GM23248 (cell line): Measurements from ENCODE around the gene TNIK. TPM values are rescaled to one million over a fixed set of nuclear protein-coding genes. Genes with fewer than 3 reads are reported as not detected.

Source experiments
- DNase-seq: peaks from one replicate; pipeline ENCODE4 v3.0.0-alpha.2; 2015
- H2AFZ ChIP-seq: fragments of 200-600 bp; sonication (generic); 2 replicates; pipeline ENCODE4 v1.6.1; 2016; ENCODE audit warnings: antibody characterized with exemption
- H3F3A ChIP-seq: fragments of 200-600 bp; sonication (generic); 2 replicates; pipeline ENCODE4 v1.6.1; 2016; ENCODE audit warnings: mild to moderate bottlenecking, antibody characterized with exemption, mixed run types; ENCODE audit not compliant: insufficient read depth
- H3K27ac ChIP-seq: fragments of 200-600 bp; sonication (generic); 2 replicates; pipeline ENCODE4 v1.5.1; 2016; ENCODE audit warnings: mild to moderate bottlenecking
- H3K27me3 ChIP-seq: fragments of 200-600 bp; sonication (generic); replicated peaks from 2 replicates; pipeline ENCODE4 v1.6.1; 2016; ENCODE audit warnings: mild to moderate bottlenecking; ENCODE audit not compliant: insufficient read depth
- H3K36me3 ChIP-seq: fragments of 200-600 bp; sonication (generic); 2 replicates; pipeline ENCODE4 v1.6.1; 2016; ENCODE audit warnings: low read depth, mild to moderate bottlenecking
- H3K4me1 ChIP-seq: fragments of 200-600 bp; sonication (generic); 2 replicates; pipeline ENCODE4 v1.6.1; 2016; ENCODE audit warnings: mild to moderate bottlenecking; ENCODE audit not compliant: insufficient read depth
- H3K4me2 ChIP-seq: fragments of 200-600 bp; sonication (generic); one replicate; pipeline ENCODE4 v1.6.1; 2016; ENCODE audit warnings: mild to moderate bottlenecking; ENCODE audit not compliant: unreplicated experiment
- H3K4me3 ChIP-seq: fragments of 200-600 bp; sonication (generic); 2 replicates; pipeline ENCODE4 v1.5.1; 2016; ENCODE audit warnings: mild to moderate bottlenecking
- H3K79me2 ChIP-seq: fragments of 200-600 bp; sonication (generic); 2 replicates; pipeline ENCODE4 v1.6.1; 2016; ENCODE audit warnings: mild to moderate bottlenecking; ENCODE audit not compliant: insufficient read depth
- H3K9ac ChIP-seq: fragments of 200-600 bp; sonication (generic); 2 replicates; pipeline ENCODE4 v1.6.1; 2016; ENCODE audit warnings: mild to moderate bottlenecking
- H3K9me2 ChIP-seq: fragments of 200-600 bp; sonication (generic); 2 replicates; pipeline ENCODE4 v1.6.1; 2016; ENCODE audit warnings: mixed run types, mild to moderate bottlenecking, moderate library complexity; ENCODE audit not compliant: insufficient read depth
- H3K9me3 ChIP-seq: fragments of 200-600 bp; sonication (generic); one replicate; pipeline ENCODE4 v1.6.1; 2017; ENCODE audit warnings: low read depth
- H4K20me1 ChIP-seq: fragments of 200-600 bp; sonication (generic); 2 replicates; pipeline ENCODE4 v1.6.0; 2016; ENCODE audit not compliant: insufficient read depth
- EZH2 ChIP-seq: fragments of 200-600 bp; sonication (generic); IDR thresholded peaks from 2 replicates; pipeline ENCODE4 v1.6.1; 2018; ENCODE audit warnings: antibody characterized with exemption, mild to moderate bottlenecking; ENCODE audit not compliant: insufficient read depth, poor library complexity, severe bottlenecking
- EZH2phosphoT487 ChIP-seq: fragments of 200-600 bp; sonication (generic); IDR thresholded peaks from 2 replicates; pipeline ENCODE4 v1.6.1; 2018; ENCODE audit warnings: antibody characterized with exemption, moderate library complexity, mild to moderate bottlenecking, low read depth; ENCODE audit not compliant: insufficient read depth
- WGBS, 2 experiments: methylation state at CpG; one replicate each; pipeline ENCODE4 v1.1.6; 2015 to 2017; ENCODE audit warnings: low lambda C conversion rate in 2 of 2, low coverage in 1 of 2; ENCODE audit errors: missing lambda C conversion rate in 2 of 2; 5-methylcytosine and 5-hydroxymethylcytosine counted together
- in situ Hi-C: fragments of 300-500 bp; cut with MboI; formaldehyde crosslinking; loops from 2 replicates; pipeline ENCODE4 v1.15.0; 2020
- polyA plus RNA-seq: library from polyadenylated mRNA; unstranded; fragments of >200 nt; fragmentation: Nextera tagmentation; extraction: Ambion mirVana; gene quantifications from 2 replicates; pipeline ENCODE4 v1.2.1, GENCODE V29; 2016
- total RNA-seq: library from RNA; depleted of rRNA; stranded (reverse); fragments of >200 nt; shearing (Covaris generic); gene quantifications from 2 replicates; pipeline ENCODE4 v1.2.3, GENCODE V29; 2014

Gene TNIK
- total and polyA plus RNA-seq, 2 experiments from 2014 or later = 0.80 to 2.3 TPM

GRCh38 chr3:171223396-171223795, 236.8 kb downstream of the TNIK start:
- no peak overlapping the region for H3K4me2 ChIP-seq
- no peaks in the 10 kb centered on the region for H4K20me1 ChIP-seq
- in situ Hi-C loops = no loop called here
- no peaks in the 10 kb centered on the region for H3K4me1 ChIP-seq
- DNase-seq = no peak
- no peak overlapping the region for H2AFZ ChIP-seq
- H3K9me2 ChIP-seq = no peaks in the 10 kb centered on the region
- TF ChIP-seq EZH2phosphoT487 (no peak), EZH2 (no peak)
- no peak overlapping the region for H3K4me3 ChIP-seq
- H3K36me3 ChIP-seq = no peaks in the 10 kb centered on the region
- H3K79me2 ChIP-seq = no peaks in the 10 kb centered on the region
- no peaks in the 10 kb centered on the region for H3K9me3 ChIP-seq
- H3F3A ChIP-seq = no peaks in the 10 kb centered on the region
- no peak overlapping the region for H3K27ac ChIP-seq
- WGBS, 2 experiments = 80 to 86% methylated on average over 1 of the region's 1 CpG
- H3K9ac ChIP-seq = no peak overlapping the region
- no peaks in the 10 kb centered on the region for H3K27me3 ChIP-seq

DNA sequence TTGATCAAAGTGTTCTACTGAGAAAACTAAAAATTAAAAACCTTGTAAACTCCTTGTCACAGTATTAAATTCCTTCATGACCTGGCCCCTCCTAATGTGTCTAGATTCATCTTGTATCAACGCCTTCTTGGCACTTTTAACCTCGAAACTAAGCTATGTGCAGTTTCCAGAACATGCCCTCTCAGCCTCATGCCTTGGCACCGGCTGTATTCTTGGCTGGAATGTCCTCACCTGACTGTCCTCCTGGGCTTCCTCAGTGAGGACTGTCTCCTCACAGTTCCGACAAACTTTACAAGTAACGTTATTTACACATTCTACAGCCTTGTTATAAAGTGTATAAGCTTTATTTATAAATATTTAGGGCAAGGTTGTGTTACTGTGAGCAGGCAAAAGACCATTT, 237.2 kb downstream of the TNIK start:
- TF ChIP-seq EZH2phosphoT487 = no peak
- TF ChIP-seq EZH2 = no peak
- 73 to 84% methylated on average over 5 of the region's 5 CpGs for WGBS, 2 experiments
- Histone ChIP-seq H3K36me3 (no peaks in the 10 kb centered on the region), H3K9me3 (no peaks in the 10 kb centered on the region), H3K4me2 (no peak overlapping the region), H3K79me2 (no peaks in the 10 kb centered on the region), H3K9me2 (no peaks in the 10 kb centered on the region), H3F3A (no peaks in the 10 kb centered on the region), H4K20me1 (no peaks in the 10 kb centered on the region), H3K9ac (no peak overlapping the region), H3K4me1 (no peaks in the 10 kb centered on the region), H3K27me3 (no peaks in the 10 kb centered on the region), H2AFZ (no peak overlapping the region), H3K27ac (no peak overlapping the region), H3K4me3 (no peak overlapping the region)
- DNase-seq = no peak
- in situ Hi-C loops = no loop called here

DNA sequence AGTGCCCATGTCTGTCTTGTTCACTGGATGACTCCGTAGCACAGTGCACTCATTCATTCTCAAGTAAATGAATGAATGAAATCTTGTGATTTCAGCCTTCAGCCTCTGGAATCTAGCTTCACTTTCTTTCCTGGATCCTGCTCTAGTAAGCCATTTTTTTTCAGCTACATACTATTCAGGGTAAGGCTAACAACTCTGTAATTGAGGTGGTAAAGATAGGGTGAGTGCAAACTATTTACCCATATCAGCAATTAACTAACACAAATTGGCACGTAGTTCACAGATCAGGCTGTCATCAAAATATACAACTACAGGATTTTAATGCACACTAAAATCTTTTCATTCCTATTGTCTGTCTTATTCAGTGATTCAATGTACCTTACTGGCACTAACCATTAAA, 238.6 kb downstream of the TNIK start:
- no peaks in the 10 kb centered on the region for H3K9me3 ChIP-seq
- H3K36me3 ChIP-seq = no peaks in the 10 kb centered on the region
- no peak overlapping the region for H2AFZ ChIP-seq
- no peak overlapping the region for H3K4me2 ChIP-seq
- H3K9me2 ChIP-seq = no peaks in the 10 kb centered on the region
- TF ChIP-seq EZH2phosphoT487 = no peak
- no peak for TF ChIP-seq EZH2
- no peaks in the 10 kb centered on the region for H3K27me3 ChIP-seq
- no peaks in the 10 kb centered on the region for H3K4me1 ChIP-seq
- no peak overlapping the region for H3K9ac ChIP-seq
- WGBS, 2 experiments = 88 to 97% methylated on average over 2 of the region's 2 CpGs
- no peaks in the 10 kb centered on the region for H3F3A ChIP-seq
- no peaks in the 10 kb centered on the region for H4K20me1 ChIP-seq
- H3K4me3 ChIP-seq = no peak overlapping the region
- no peaks in the 10 kb centered on the region for H3K79me2 ChIP-seq
- no peak overlapping the region for H3K27ac ChIP-seq
- no peak for DNase-seq
- in situ Hi-C loops = no loop called here

GRCh38 chr3:171221104-171221503, 239.1 kb downstream of the TNIK start:
- no peaks in the 10 kb centered on the region for H4K20me1 ChIP-seq
- no peak overlapping the region for H3K9ac ChIP-seq
- TF ChIP-seq EZH2 = no peak
- H3K36me3 ChIP-seq = no peaks in the 10 kb centered on the region
- no peaks in the 10 kb centered on the region for H3K79me2 ChIP-seq
- in situ Hi-C loops = no loop called here
- no peaks in the 10 kb centered on the region for H3K27me3 ChIP-seq
- H3F3A ChIP-seq = no peaks in the 10 kb centered on the region
- H3K4me3 ChIP-seq = no peak overlapping the region
- H3K4me1 ChIP-seq = no peaks in the 10 kb centered on the region
- DNase-seq = no peak
- H3K9me3 ChIP-seq = no peaks in the 10 kb centered on the region
- no peak overlapping the region for H2AFZ ChIP-seq
- WGBS, 2 experiments = 76 to 90% methylated on average over 2 of the region's 2 CpGs
- H3K9me2 ChIP-seq = no peaks in the 10 kb centered on the region
- H3K27ac ChIP-seq = no peak overlapping the region
- no peak overlapping the region for H3K4me2 ChIP-seq

GRCh38 chr3:171219258-171219657, 240.9 kb downstream of the TNIK start:
- in situ Hi-C loops = no loop called here
- H3F3A ChIP-seq = no peaks in the 10 kb centered on the region
- no peaks in the 10 kb centered on the region for H3K9me3 ChIP-seq
- no peak for DNase-seq
- no peaks in the 10 kb centered on the region for H3K79me2 ChIP-seq
- no peak overlapping the region for H3K9ac ChIP-seq
- no peaks in the 10 kb centered on the region for H3K36me3 ChIP-seq
- H3K27me3 ChIP-seq = no peaks in the 10 kb centered on the region
- no peak for TF ChIP-seq EZH2
- TF ChIP-seq EZH2phosphoT487 = no peak
- H3K4me3 ChIP-seq = no peak overlapping the region
- no peak overlapping the region for H3K27ac ChIP-seq
- no peaks in the 10 kb centered on the region for H3K9me2 ChIP-seq
- H3K4me1 ChIP-seq = no peaks in the 10 kb centered on the region
- no peak overlapping the region for H2AFZ ChIP-seq
- H4K20me1 ChIP-seq = no peaks in the 10 kb centered on the region
- H3K4me2 ChIP-seq = no peak overlapping the region
